Dedifferentiated amniotic fluid mesenchymal stem cell (primary cell): ENCODE measurements around the gene PFKM.

ENCODE experiments used
- DNase-seq: peaks from one replicate; pipeline ENCODE4 v3.0.0-alpha.2; 2016; ENCODE audit errors: extremely low spot score

The PFKM gene

DNA sequence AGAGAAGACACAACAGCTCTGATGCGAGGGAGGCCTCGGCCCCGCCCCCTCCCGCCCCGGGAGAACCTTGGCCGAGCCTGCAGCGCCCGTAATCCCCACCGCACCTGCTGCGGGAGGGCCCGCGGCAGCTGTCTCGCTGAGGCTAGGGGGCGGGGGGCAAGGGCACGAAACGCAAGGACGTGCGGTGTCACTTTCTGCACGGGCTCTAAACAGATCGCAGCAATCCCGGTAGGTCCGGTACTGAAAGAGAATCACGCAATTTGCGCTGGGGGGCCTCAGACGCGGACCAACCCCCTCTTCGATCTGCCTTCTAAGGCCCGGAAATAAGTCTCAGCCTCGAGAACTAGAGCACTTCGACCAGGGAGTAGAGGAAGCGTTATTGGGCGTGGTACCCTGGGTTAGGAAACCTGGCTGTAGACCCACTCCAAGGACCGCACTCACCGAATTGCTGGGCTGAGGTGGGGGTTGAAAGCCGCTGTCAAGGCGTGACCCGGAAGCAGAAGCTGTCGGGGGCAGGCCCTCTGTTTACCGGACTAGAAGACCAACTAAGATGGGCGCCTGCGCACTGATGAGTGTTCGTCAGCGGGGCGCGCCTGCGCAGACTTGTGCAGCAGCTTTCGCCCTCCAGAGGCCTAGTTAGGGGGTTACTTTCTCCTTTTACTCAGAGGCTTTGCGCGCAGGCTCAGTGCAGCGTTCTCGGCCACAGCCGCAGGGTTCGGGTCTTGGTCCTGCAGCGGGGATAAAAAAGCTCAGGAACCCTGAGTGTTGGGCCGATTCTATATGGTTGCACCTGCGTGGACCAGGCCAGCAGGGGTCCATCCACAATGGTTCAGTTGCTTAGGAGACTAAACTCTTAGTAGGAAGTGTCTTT lies 38.1 kb downstream of the PFKM start, which contains the start of gene ASB8:
ASB8 (minus strand) TSS at position 498 of the 871 bp plus-strand sequence. CDS start 4,019 bp downstream, outside the sequence.
- DNase-seq: peak; percentile 98

GRCh38 chr12:48157889-48158370 lies 38.8 kb downstream of the PFKM start:
- no peak for DNase-seq

DNA sequence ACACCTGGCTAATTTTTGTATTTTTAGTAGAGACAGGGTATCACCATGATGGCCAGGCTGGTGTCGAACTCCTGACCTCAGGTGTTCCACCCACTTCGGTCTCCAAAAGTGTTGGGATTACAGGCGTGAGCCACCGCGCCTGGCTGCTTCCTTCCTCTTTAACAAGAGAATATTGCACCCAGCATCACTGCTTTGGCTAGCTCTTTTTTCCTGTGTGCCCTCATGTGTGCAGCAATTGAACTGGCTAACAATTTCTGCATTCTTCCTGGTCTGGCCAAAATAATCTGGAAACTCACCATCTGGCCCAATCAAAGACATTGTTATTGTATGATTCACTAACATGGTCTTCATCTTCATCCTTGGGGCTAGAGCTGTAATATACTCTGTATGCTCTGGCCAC lies 40.9 kb downstream of the PFKM start:
- DNase-seq: no peak

DNA sequence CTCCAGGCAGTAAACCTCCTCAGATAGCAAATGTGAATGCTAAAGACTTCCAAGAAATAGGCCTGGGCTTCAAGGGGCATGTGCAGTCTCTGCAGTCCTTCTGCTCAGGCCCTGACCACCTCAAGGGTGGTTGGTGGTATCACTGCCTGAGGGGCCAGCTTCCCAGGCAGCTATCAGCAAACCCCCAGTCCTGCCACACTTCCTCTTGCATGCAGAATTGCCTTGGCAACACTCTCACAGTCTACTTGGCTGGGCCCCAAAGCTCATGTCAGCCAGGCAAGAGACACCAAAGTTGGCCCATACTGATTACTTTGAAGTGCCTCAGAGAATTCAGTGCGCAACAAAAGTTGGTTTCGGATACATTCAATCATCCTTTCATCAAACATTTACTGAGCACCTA lies 41.6 kb downstream of the PFKM start:
- DNase-seq: no peak

DNA sequence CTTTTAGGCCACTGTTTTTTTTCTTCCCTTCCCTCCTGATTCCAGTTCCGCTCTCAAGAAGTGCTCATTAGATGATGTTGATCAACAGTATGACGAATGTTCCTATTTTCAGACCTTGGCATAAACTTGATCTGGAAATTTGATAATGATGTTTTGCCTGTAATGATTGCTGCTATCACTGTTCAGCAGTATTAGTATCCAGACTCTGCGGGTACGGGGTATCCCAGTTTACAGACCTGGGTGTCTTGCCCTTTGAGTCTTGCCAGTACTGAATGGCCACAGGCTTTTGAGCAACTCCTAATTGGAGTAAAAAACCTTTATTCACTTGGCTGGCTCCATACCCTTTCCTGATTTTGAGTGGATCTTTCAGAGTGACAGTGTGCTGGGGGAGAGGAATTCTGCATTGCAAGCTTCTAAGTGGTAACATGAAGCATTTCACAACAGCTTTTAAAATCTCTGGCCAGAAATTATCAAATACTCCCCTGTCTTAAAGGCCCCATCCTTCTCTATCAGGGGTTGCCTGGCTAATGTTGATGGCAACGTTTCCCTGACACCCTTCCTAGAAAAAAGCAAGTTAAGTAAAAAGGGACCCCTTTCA lies 44.1 kb downstream of the PFKM start:
- no peak for DNase-seq

DNA sequence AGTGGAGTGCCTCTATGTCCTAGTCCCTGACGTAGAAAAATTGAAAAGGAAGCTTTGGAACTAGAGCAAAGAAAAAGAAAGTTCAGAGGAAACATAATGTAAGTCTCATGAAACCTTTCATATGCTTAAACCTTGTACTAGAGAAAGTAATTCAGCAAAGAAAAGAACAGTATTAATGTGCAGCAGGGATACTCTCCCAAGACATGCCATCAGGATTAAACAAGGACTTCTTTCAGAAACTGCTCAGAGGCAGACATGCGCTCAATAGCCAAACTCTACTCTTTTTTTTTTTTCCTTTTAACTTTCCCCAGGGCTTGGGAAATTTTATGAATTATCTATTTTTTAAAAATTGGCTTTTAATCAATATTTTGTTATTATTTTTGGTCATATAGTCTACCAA lies 45.3 kb downstream of the PFKM start:
- no peak for DNase-seq

DNA sequence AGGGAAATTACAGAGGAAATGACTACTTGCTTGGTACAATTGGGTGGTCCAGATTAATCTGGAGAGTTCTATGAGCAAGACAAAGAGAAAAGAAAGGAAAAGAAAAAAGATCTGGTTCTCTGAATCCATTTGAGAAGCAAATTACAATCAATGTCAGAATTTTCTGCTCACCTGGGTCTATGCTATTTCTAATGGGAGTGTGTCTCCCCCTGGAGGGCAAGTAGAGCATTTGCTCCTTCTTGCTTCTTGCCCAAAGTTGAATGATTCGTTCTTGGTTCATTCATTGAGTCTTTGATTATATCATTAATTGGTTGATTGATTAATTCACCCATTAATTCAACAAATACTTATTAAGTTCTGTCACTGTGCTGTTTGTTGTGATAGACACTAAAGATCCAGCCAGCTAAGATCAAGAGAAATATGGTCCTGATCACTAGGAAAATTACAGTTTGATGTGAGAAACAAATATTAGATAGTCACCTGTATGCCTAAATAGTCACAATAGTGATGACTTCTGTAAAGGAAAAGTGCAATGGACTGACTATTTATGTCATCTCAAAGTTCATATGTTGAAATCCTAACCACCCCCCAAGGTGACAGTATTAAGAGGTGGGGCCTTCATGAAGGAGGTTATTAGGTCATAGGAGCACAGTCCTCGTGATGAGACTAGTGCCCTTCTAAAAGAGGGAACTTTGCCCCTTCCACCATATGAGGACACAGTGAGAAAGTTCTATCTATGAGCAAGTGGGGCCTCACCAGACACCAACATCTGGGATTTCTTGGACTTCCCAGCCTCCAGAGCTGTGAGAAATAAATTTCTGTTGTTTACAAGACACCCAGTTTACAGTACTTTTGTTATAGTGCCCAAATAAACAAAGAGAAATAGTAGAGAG lies 46.2 kb downstream of the PFKM start:
- peak; percentile 48 for DNase-seq

- no peak for DNase-seq
Observed at GRCh38 chr12:48169011-48169410, 49.8 kb downstream of the PFKM start.

DNA sequence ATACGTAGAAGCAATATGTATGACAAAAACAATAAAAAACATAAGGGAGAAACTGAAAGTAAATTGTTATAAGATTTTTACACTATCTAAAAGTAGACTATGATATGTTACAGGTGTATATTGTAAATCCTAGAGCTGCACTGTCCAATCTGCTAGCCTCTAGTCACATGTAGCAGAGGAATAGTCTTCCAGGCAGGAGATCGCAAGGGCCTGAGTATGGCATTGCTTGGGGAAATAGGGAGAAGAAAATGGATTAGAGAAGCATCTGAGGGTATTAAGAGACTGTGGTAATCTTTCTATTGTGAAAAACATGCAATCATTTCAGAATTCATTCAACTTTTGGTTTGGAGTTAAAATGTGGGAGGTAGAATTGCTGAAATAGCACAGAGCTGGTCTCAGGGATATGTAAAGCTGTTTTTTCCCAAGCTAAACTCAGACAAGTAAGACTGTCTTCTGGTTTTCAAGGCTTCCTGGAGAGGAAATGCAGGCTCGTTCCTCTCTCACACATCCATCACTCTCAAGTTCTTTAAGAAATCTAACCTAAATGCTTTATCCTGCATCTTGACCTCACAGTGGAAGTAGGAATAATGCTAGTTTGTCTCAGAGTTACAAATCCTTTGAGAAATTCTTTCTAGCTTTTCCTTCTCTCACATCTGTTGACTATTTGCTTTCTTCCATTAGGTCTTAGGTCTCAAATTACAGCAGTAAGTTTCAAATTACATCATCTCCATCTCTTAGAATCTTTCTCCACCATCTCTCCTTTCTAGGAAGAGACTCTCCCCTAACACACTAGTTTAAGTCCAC lies 56.7 kb downstream of the PFKM start:
- DNase-seq: peak; percentile 67

- no peak for DNase-seq
Observed at GRCh38 chr12:48176417-48176751, 57.2 kb downstream of the PFKM start.

GRCh38 chr12:48177982-48178381 lies 58.8 kb downstream of the PFKM start:
- no peak for DNase-seq

DNA sequence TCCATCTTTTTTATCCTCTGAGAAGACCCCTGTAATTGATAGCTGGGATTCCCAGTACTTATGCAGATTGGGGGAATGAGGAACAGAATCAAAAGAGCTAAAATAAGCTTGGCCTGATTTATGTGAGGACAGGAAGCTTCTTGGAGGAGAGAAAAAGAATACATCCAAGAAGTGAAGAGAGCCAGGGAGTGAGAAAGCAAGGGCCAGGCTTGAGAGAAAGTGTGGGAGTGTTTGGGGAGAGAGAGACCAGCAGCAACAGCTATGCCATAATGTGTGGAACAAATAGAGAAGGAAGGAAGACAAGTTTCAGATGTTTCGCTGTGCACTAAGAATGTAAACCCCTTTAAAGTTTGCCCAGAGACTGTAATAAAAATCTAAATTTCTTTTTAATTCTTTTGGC lies 60.3 kb downstream of the PFKM start:
- DNase-seq: no peak

DNA sequence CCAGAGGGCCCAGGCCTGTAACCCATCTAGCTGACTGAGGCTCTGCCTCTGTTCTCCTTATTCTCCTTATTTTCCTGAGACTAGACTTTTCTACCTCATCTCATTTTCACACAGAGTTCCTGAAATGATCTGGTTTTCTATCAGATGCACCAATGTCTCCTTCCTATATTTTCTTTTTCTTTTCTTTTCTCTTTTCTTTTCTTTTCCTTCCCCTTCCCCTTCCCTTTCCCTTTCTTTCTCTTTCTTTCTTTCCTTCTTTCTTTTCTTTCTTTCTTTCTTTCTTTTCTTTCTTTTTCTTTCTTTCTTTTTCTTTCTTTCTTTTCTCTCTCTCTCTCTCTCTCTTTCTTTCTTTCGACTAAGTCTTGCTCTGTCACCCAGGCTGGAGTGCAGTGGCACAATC lies 61.3 kb downstream of the PFKM start:
- DNase-seq: no peak

DNA sequence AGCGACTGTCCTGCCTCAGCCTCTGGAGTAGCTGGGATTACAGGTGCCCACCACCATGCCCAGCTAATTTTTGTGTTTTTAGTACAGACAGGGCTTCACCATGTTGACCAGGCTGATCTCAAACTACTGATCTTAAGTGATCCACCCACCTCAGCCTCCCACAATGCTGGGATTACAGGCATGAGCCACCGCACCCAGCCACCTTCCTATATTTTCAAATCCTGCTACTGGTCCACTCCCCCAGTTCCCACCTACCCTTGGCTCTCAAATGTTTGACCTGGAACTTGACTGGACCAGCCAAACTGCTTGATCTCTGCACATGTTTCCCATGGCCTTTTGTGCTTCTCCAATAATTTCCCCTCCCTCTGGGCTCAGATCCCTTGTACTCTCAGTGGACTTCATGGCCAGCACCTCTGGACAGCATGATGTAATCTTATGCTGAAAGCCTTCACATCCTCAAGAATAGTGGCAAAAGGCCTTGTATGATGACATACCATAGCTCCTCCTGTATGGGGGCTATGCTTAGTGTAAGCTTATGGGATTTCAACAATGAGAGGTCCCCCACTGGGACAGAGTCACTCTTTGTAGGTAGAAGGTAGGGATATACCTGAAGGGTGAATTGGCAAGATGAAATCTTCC lies 61.8 kb downstream of the PFKM start:
- no peak for DNase-seq

GRCh38 chr12:48182631-48183030 lies 63.5 kb downstream of the PFKM start:
- DNase-seq: no peak

DNA sequence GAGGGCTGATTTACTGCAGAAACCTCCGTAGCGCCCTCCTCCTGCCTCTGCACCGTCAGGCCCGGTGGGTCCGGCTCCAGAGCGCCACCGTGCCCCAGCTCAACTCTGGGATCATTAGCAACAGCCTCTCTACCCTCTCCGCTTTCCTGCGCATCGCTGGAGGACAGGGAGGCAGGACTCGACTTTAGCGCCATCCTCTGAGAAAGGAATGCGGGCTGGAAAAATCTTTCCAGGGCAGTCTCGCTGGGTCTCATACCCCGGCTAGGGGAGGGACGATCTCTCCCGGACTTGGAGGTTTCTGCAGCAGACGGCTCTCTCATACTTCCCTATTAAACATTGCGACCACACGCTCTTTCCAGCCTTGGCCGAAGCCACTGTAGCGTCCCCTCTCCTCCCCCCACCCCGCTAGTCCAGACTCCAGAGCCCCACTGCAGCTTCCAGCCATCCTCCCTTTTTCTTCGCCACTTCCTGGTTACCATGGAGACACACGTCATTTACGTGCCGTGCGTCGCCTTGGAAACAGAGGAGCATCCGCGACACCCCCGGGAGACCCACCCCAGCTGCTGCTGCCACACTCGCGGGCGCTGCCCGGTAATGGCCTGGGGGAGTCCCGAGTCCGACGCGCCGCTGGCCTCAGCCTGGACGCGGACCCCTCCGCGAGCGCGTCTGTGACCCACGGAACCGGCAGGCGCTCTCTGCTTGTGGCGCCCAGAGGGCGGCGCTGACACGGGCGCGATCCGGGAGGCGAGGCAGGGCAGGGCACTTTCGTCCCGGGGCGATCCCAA lies 64.1 kb downstream of the PFKM start, which contains the start of gene CCDC184:
CCDC184 (plus strand) TSS at position 554 of the 785 bp plus-strand sequence. CDS start 479 bp downstream, outside the sequence.
- peak; percentile 40 for DNase-seq

- no peak for DNase-seq
Observed at GRCh38 chr12:48183876-48184548, 64.8 kb downstream of the PFKM start.

GRCh38 chr12:48184549-48184922 lies 65.4 kb downstream of the PFKM start:
- DNase-seq: no peak

DNA sequence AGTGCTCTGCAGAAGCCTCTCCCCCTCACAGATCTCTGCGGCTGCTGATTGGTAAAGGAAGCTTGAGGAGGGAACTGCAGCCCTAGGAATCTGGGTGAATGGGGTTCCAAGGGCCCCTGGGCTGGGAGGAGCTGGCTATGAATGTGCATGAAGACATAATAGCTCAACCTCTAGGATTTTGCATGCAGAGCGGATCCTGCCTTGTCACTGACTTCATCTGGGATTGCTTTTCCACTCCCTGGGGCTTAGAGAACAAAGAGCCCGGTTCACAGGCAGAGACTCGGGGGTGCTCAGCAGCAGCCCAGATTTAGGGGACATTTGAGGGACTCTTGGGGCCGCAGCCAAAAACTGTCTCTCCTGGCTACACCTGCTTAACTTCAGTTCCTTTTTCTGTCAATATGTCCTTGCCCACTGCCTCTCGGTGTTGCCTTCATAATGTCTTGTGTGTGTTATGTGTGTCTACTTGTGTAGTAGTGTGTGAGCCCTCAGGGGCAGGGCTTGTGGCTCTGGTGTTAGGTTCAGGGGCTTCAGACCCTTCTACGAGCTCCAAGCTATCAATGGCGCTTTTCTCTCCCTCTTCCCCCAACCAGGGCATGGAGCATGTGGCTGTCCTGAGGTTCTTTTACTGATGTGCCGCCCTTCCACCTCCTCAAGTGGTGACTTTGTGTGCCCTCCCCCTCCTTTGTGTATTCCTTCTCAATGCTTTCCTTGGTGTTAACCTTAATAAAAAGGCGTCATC lies 66.2 kb downstream of the PFKM start:
- DNase-seq: no peak
